Hepatic stellate cell (primary cell): ENCODE data around the gene ZSCAN25.
"Not testable (repeated sequence)": the region's sequence is repeated elsewhere in the genome, so short reads cannot be mapped to it uniquely, and the experiment has no call there.

Experiments used
- DNase-seq: peaks from one replicate; pipeline ENCODE4 v3.0.0; 2011; ENCODE audit warnings: low spot score

ZSCAN25 gene

DNA sequence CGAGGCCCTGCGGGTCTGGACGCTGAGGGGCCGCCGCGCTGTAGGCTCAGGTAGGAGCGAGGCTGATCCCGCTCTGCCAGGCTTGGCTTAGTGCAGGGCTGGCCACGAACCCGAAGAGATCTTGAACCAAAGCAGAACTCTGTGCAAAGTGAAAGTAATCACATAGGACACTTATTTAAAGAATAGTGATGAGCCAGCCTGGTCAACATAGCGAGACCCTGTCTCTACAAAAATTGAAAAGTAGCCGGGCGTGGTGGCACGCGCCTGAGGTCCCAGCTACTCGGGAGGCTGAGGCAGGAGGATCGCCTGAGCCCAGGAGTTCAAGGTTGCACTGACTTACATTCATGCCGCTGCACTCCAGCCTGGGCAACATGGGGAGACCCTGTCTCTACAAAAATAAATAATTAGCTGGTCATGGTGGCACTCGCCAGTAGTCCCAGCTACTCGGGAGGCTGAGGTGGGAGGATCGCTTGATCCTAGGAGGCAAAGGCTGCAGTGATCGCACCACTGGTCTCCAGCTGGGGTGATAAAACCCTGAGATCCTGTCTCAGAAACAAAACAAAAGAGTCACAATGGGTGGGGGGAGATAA, 541 bp downstream of the ZSCAN25 start:
- DNase-seq = no peak

DNA sequence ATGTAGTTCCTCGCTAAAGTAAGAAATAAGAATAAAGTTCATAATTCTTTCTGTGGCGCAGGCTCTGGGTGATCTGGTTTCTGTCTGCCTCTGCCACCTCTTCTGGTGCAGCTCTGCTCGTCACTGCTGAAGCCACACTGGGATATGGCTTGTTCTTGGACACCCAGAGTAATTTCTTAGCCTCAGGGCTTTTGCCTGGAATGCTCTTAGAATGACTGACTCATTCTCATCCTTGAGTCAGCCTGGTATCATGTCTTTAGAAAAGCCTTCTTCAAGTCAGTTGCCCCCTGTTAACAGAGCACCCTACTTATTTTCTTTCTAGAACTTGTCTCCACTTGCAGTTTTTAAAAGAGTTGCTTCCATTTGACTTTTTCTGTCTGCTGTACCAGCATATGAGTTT, 2.0 kb downstream of the ZSCAN25 start:
- peak; percentile 18 for DNase-seq

DNA sequence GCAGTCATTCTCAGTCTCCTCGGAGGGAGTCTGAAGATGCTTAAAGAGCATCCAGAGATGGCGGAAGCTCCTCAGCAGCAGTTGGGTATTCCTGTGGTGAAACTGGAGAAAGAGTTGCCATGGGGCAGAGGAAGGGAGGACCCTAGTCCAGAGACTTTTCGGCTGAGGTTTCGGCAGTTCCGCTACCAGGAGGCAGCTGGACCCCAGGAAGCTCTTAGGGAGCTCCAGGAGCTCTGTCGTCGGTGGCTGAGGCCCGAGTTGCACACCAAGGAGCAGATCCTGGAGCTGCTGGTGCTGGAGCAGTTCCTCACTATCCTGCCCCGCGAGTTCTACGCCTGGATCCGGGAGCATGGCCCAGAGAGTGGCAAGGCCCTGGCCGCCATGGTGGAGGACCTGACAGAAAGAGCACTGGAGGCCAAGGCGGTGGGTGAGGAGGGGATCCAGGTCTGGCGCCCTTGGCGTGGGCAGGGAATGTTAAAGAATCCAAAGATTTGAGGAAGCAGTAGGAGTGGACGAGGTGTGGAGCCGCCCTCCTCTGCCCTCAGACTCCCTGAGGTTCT, 2.9 kb downstream of the ZSCAN25 start:
- DNase-seq = no peak

DNA sequence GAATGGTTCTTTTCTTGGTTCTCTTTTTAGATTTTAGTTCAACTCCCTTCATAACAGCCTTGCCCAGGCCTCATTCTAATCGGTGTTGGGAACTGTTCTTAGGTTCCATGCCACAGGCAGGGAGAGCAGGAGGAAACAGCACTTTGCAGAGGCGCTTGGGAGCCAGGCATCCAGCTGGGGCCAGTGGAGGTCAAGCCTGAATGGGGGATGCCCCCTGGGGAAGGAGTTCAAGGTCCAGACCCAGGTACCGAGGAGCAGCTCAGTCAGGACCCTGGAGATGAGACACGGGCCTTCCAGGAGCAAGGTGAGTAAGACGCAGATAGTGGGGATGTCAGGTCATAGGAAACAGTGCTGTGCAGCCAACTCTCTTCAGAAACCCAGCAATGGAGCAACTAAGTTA, 4.5 kb downstream of the ZSCAN25 start:
- DNase-seq = no peak

DNA sequence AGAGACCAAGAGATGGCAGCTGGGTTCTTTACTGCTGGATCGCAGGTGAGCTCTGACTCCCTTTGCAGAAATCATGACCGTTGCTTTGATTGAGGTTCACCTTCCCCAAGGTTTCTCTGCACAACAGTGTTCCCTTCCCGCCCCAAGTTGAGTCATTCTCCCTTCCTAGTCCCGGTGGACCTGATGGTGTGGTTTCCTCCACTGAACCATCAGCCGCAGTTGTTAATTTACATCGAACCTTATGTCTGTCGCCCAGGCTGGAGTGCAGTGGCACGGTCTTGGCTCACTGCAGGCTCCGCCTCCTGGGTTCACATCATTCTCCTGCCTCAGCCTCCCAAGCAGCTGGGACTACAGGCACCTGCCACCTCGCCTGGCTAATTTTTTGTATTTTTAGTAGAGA, 5.8 kb downstream of the ZSCAN25 start:
- DNase-seq = no peak

- DNase-seq = no peak
These were observed 6.4 kb downstream of the ZSCAN25 start for GRCh38 chr7:99623091-99623693.

- DNase-seq = no peak
These were observed 7.1 kb downstream of the ZSCAN25 start for GRCh38 chr7:99623702-99624447.

GRCh38 chr7:99624484-99624883, 7.7 kb downstream of the ZSCAN25 start:
- no peak for DNase-seq

DNA sequence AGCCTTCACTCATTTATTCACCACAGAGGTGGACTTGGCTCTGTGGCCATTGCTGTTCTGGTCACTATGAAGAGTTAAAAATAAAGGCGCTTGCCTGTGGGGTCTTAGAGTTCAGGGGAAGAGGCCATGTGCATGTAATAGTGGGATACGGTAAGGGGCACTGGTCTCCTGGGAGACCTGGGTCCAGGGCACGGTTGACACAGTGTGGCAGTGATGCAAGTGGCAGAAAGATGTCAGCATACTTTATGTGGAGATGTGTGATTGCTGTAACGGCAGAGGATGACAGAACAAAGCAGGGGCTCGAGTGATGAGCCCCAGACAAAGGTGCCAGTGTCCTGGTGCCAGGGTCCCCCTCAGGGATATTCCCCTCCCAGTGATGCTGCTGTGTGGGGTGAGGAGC, 8.6 kb downstream of the ZSCAN25 start:
- no peak for DNase-seq

- DNase-seq = no peak
These were observed 9.2 kb downstream of the ZSCAN25 start for GRCh38 chr7:99625961-99626360.

DNA sequence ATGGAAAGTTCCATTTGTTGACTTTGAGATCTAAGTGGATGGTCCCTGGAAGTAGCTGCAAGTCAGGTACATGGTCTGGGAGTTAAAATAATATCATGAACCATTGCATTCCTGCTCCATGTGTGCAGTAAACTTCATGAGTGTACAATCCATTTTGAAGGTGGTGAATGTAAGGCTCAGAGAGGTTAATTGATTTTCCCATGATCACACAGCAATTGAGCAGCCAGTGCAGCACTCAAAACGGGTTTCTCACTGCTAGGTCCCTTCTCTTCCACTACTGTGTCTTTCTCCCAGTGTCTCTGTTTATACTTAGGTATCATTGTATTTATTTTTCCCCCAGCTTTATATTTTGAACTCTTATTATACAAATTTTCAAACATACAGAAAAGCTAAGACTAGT, 9.9 kb downstream of the ZSCAN25 start:
- no peak for DNase-seq

GRCh38 chr7:99627513-99627912, 10.8 kb downstream of the ZSCAN25 start:
- DNase-seq = no peak

GRCh38 chr7:99628471-99629465, 12.0 kb downstream of the ZSCAN25 start:
- DNase-seq = no peak

- no peak for DNase-seq
These were observed 12.9 kb downstream of the ZSCAN25 start for GRCh38 chr7:99629643-99630042.

DNA sequence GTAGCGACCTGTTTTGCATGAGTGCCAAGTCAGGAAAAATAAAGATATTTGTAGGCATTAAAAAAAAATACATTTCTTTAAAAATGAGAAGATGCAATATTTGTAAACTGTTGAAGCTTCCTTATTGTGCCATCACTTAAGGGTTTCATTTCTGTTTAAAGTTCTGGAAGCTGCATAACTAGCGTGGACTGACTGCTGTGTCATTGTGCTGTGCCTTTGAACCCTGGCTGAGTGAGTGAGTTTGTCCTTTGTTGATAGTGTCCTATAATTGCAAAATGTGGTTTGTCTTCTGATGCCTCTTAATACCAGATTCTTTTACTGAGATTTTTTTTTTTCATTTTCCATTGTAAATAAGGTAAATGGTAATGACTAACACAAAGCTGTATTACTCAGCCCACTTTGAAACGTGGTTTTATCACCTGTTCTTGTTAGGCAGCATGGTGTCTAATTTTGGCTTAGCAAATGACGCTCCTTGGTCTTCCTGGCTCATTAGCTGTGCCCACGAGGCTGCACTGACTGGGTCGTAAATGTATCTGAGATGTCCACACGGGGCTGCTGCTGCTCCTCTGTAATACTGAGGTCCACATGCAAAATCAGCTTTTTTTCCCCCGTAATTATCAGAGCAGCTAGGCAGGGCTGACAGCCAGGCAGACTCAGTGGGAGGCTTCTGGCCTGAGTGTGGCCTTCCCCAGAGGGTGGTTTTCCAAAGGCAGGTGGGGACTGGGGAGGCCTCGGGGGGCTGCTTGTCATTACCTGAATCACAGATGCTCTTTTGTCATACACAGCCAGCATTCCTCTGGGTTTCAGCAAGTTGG, 14.8 kb downstream of the ZSCAN25 start:
- DNase-seq = no peak

DNA sequence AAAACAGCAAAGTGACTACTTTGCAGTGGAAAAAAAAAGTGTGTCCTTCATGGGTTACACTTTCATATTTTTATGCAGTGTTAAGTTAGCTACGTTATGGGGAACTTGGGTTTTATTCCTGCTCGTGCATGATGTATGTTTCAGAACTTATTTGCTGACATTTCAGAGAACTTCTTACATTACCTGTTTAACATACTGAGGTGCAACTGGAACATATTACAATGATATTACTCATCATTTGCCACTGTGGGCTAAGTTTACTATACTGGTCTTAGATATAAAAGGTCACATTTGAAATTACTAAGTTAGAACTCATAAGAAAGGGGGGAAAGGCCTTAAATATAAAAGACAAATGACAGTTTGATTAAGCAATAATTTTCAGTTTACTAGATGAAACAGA, 20.7 kb downstream of the ZSCAN25 start:
- DNase-seq = not testable (repeated sequence)

- no peak for DNase-seq
These were observed 22.0 kb downstream of the ZSCAN25 start for GRCh38 chr7:99638731-99639130.

GRCh38 chr7:99639267-99639666, 22.5 kb downstream of the ZSCAN25 start:
- DNase-seq = no peak

GRCh38 chr7:99642027-99642426, 25.3 kb downstream of the ZSCAN25 start:
- no peak for DNase-seq

DNA sequence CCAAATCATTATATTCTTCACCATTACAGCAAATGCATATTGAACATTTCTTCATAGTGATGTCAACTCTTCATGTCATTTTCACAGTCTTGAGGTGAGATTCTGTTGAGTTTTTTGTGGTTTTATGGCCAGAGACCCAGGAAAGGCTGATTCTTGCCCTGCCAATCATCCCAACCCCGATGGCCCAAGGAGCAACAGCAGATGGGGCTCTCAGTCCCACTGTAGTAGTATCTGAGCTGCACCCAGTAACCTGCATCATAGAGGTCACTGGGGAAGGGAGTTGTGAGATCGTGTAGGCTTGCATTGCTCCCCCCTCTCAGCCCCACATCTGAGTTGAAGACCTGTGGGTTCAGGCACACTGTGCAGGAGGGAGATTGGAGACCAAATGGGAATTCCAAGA, 26.7 kb downstream of the ZSCAN25 start:
- DNase-seq = no peak

DNA sequence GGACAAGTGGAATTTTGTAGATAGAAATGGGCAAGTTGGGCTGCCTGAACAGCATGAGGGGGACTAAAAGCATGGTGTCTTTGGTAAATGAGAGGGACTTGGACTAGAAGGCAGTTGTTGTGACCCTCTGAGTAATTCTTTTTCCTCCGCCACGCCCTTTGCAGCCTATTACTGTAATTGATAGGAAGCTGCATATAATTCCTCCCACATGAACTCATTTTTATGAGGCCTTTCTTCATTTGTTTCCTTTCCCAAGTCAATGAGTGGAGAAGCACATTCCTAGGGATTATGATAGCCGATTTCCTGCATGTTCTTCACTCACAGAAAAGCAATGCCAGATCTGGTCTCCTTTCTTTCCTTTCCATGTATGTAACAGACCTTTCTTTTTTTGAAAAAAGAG, 27.7 kb downstream of the ZSCAN25 start:
- DNase-seq = no peak
